Endothelial cell of umbilical vein (primary cell): Measurements from ENCODE around the gene OTUD7B. TPM values are rescaled to one million over a fixed set of nuclear protein-coding genes. Genes with fewer than 3 reads are reported as not detected.

Experiments used
- BruUV-seq: library from RNA; stranded (reverse); fragments of 400-500 nt; replicated peaks from 2 replicates; lab custom pipeline; 2021; lab: Mats Ljungman, UMichigan
- CTCF ChIA-PET: fragments of 300-600, 350-600 bp; sonication (Branson Sonifier 250); formaldehyde crosslinking; loops from one replicate; lab custom pipeline; 2021; ENCODE audit warnings: antibody characterized with exemption, inconsistent platforms; lab: Charles Lee
- POLR2A ChIA-PET: fragments of 300-600, 350-600 bp; sonication (Branson Sonifier 250); formaldehyde crosslinking; loops from one replicate; lab custom pipeline; 2021; ENCODE audit warnings: antibody characterized with exemption, inconsistent platforms; lab: Charles Lee
- DNase-seq: peaks from one replicate; pipeline ENCODE4 v3.0.0-alpha.2; 2011; ENCODE audit warnings: low read depth, low spot score
- FAIRE-seq: peaks from 2 replicates; lab custom pipeline; 2011; peaks lifted over from hg19 to GRCh38; lab: Jason Lieb, UNC
- H2AFZ ChIP-seq: 2 replicates; pipeline ENCODE4 v1.6.0; 2012; ENCODE audit warnings: low read depth, low read length, control low read depth, inconsistent platforms
- H3K27ac ChIP-seq: 2 replicates; pipeline ENCODE4 v1.5.1; 2011; ENCODE audit warnings: low read depth, mild to moderate bottlenecking, control low read depth, low read length, moderate library complexity; ENCODE audit not compliant: insufficient read depth
- H3K27me3 ChIP-seq, 2 experiments: 2 replicates each; pipeline versions ENCODE4 v1.6.0 to v1.6.1; 2011; ENCODE audit warnings: low read length in 2 of 2, mixed read lengths in 1 of 2; ENCODE audit not compliant: control insufficient read depth in 2 of 2, insufficient read depth in 2 of 2
- H3K36me3 ChIP-seq, 2 experiments: 2 replicates in 1 of 2; 3 replicates in 1 of 2; pipeline ENCODE4 v1.5.1; 2011; ENCODE audit warnings: low read length in 2 of 2, mild to moderate bottlenecking in 1 of 2, moderate library complexity in 1 of 2; ENCODE audit not compliant: control insufficient read depth in 2 of 2, insufficient read depth in 2 of 2; ENCODE audit errors: extremely low read depth in 1 of 2
- H3K4me1 ChIP-seq: 3 replicates; pipeline ENCODE4 v1.5.1; 2011; ENCODE audit warnings: mild to moderate bottlenecking, low read length; ENCODE audit not compliant: control insufficient read depth, insufficient read depth; ENCODE audit errors: extremely low read depth
- H3K4me2 ChIP-seq: 2 replicates; pipeline ENCODE4 v1.6.1; 2011; ENCODE audit warnings: low read length, control low read depth, mixed read lengths; ENCODE audit not compliant: insufficient read depth
- H3K4me3 ChIP-seq, 3 experiments: fragments of 200-600 bp in 1 of 3; sonication (generic), shearing (Covaris generic) in 1 of 3; replicated peaks in 1 of 3; 2 replicates each; pipeline ENCODE4 v1.5.1; 2011 to 2016; ENCODE audit warnings: control low read depth in 3 of 3, low read length in 3 of 3, mild to moderate bottlenecking in 2 of 3, inconsistent platforms in 1 of 3, low read depth in 1 of 3, moderate library complexity in 1 of 3; ENCODE audit not compliant: insufficient read depth in 1 of 3
- H3K79me2 ChIP-seq: 2 replicates; pipeline ENCODE4 v1.6.0; 2012; ENCODE audit warnings: low read length, inconsistent platforms; ENCODE audit not compliant: control insufficient read depth, insufficient read depth
- H3K9ac ChIP-seq: replicated peaks from 2 replicates; pipeline ENCODE3; 2011; ENCODE audit warnings: low read length, control low read depth; ENCODE audit not compliant: insufficient read depth; ENCODE audit errors: extremely low read depth
- H3K9me1 ChIP-seq: replicated peaks from 3 replicates; pipeline ENCODE4 v1.6.0; 2011; ENCODE audit warnings: mild to moderate bottlenecking, low read length; ENCODE audit not compliant: control insufficient read depth, insufficient read depth; ENCODE audit errors: extremely low read depth
- H3K9me3 ChIP-seq: replicated peaks from 2 replicates; pipeline ENCODE4 v1.5.1; 2012; ENCODE audit warnings: low read length, inconsistent platforms; ENCODE audit not compliant: control insufficient read depth, insufficient read depth
- H4K20me1 ChIP-seq: replicated peaks from 2 replicates; pipeline ENCODE3; 2011; ENCODE audit warnings: mild to moderate bottlenecking, low read length; ENCODE audit not compliant: control insufficient read depth, insufficient read depth; ENCODE audit errors: extremely low read depth
- EZH2 ChIP-seq: IDR thresholded peaks from 2 replicates; pipeline ENCODE4 v1.6.1; 2012; ENCODE audit warnings: borderline replicate concordance, low read depth, mild to moderate bottlenecking, moderate library complexity, low read length, inconsistent platforms; ENCODE audit not compliant: severe bottlenecking
- FOS ChIP-seq: IDR thresholded peaks from 2 replicates; pipeline ENCODE4 v1.6.1; 2011; ENCODE audit warnings: mild to moderate bottlenecking, low read length, moderate library complexity, borderline replicate concordance; ENCODE audit not compliant: insufficient read depth
- GATA2 ChIP-seq: IDR thresholded peaks from 2 replicates; pipeline ENCODE4 v1.7.0; 2011; ENCODE audit warnings: low read depth, mild to moderate bottlenecking, moderate library complexity, mixed read lengths, low read length; ENCODE audit not compliant: insufficient read length, insufficient read depth
- JUN ChIP-seq: IDR thresholded peaks from 2 replicates; pipeline ENCODE4 v1.6.1; 2011; ENCODE audit warnings: borderline replicate concordance, low read depth; ENCODE audit not compliant: insufficient read length, insufficient read depth
- POLR2AphosphoS5 ChIP-seq: IDR thresholded peaks from 2 replicates; pipeline ENCODE4 v1.6.1; 2012; ENCODE audit warnings: low read depth, mild to moderate bottlenecking, control low read depth, low read length, moderate library complexity; ENCODE audit not compliant: insufficient read depth
- dilution Hi-C: fragments of 300-500 bp; cut with MboI; formaldehyde crosslinking; loops from one replicate; pipeline ENCODE4 v1.15.0; 2019; ENCODE audit warnings: low sequenced_read_pairs; ENCODE audit not compliant: extremely low pct_ligation_motif_present
- intact Hi-C: fragments of 100-400 bp; cut with micrococcal nuclease; formaldehyde crosslinking; loops from one replicate; pipeline ENCODE4 v1.10.0; 2022
- polyA plus RNA-seq, 4 experiments: library from polyadenylated mRNA; depleted of rRNA in 3 of 4; stranded (reverse) in 3 of 4; unstranded in 1 of 4; fragments of >200 nt; gene quantifications; 2 replicates each; pipeline versions ENCODE4 v1.2.1 to v1.2.3, GENCODE V29; 2011 to 2012; ENCODE audit warnings: missing spikeins in 1 of 4
- total RNA-seq: library from RNA; stranded (reverse); gene quantifications from 2 replicates; pipeline ENCODE4 v1.2.3, GENCODE V29; 2021
- TF ChIP-seq, protein P1 (sequence below): IDR thresholded peaks from 2 replicates; pipeline ENCODE4 v1.6.1; 2011; ENCODE audit not compliant: insufficient read depth, insufficient read length

The OTUD7B gene
- total and polyA plus RNA-seq, 2 donors (not counting 3 experiments of a cell fraction or from before 2014, with no cell fraction given): 4.3 to 22.8 TPM

GRCh38 chr1:150012611-150013010 is 2.1 kb upstream of the OTUD7B start:
- Histone ChIP-seq H3K27me3 (no peaks in the 10 kb centered on the region), H3K9me3 (no peaks in the 10 kb centered on the region), H3K79me2 (peaks cover 19% of the 10 kb centered on the region), H3K4me2 (no peak overlapping the region), H4K20me1 (no peaks in the 10 kb centered on the region), H3K36me3 (no peaks in the 10 kb centered on the region), H3K4me3 (no peak overlapping the region), H3K9me1 (no peaks in the 10 kb centered on the region), H3K27ac (no peak overlapping the region), H3K4me1 (peaks cover 9% of the 10 kb centered on the region), H3K9ac (no peak overlapping the region), H2AFZ (no peak overlapping the region)
- CTCF ChIA-PET: interaction anchor here (0.5 to 3.8 kb wide), 4 partner anchors 14 to 110 kb away, joined by 3 to 19 read pairs (median 4); no protein-coding TSS in a partner anchor
- intact Hi-C loops (loop anchor here (5.0 kb wide), 1 partner anchor 155 kb away; no protein-coding TSS in a partner anchor), dilution Hi-C loops (no loop called here)
- BruUV-seq: no TSS peak
- FAIRE-seq: no peak
- TF ChIP-seq POLR2AphosphoS5 (no peak), JUN (no peak), GATA2 (no peak), EZH2 (no peak), FOS (no peak)
- TF ChIP-seq, protein P1, sequence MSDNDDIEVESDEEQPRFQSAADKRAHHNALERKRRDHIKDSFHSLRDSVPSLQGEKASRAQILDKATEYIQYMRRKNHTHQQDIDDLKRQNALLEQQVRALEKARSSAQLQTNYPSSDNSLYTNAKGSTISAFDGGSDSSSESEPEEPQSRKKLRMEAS: no peak
- DNase-seq: no peak
- POLR2A ChIA-PET: no interaction called here
